Measurements from ENCODE around the gene GLRX5.

DNA sequence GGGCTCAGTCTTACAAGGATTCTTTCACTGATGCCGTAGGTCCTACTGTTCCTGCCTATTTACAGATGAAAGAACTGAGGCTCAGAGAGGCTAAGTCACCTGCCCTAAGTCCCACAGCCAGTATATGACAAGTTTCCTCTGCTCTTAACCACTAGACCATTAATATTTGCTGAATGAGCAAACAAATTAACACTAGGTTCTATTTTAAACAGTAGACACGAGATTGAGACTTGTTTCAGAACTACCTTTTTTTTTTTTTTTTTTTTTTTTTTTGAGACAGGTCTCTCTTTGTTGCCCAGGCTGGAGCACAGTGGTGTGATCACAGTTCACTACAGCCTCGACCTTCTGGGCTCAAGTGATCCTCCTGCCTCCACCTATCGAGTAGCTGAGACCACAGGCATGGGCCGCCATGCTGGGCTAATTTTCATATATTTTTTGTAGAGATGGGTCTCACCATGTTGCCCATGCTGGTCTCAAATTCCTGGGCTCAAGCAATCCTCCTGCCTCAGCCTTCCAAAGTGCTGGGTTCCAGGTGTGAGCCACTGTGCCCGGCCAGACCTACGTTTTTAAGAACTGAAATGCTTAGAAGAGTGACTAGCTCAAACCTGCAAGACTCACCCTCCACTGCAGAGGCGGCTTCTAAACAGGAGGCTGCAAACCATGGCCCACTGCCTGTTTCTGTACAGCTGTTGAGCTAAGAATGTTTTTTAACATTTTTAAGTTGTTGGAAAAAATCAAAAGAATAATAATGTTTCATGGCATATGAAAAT is 31.3 kb upstream of the GLRX5 start:
- TF ChIP-seq CTCF (IDR thresholded peaks at IDR 0.05) (no peak), POLR2A (IDR thresholded peaks at IDR 0.05) (no peak)

Data from adrenal gland (tissue), 5 donors.